GM12878 (cell line): ENCODE data around the gene CRYBG3. TPM values are rescaled to one million over a fixed set of nuclear protein-coding genes. Genes with fewer than 3 reads are reported as not detected.

Experiments used
- ATAC-seq: fragments of 200-7000 bp; cut with Tn5 transposase; 3 replicates; pipeline ENCODE4 v1.9.1; 2020; ENCODE audit warnings: mild to moderate bottlenecking, moderate library complexity
- BruUV-seq: library from RNA; stranded (reverse); fragments of 400-500 nt; replicated peaks from 2 replicates; lab custom pipeline; 2021; lab: Mats Ljungman, UMichigan
- CTCF ChIA-PET: fragments of 300-600 bp; sonication (Branson Sonifier 250); formaldehyde crosslinking; extraction: SDS; loops from one replicate; lab custom pipeline; 2021; ENCODE audit warnings: inconsistent platforms; lab: Yijun Ruan, JAX
- POLR2A ChIA-PET: fragments of 350-600 bp; formaldehyde crosslinking; extraction: SDS; loops from one replicate; lab custom pipeline; 2021; ENCODE audit warnings: inconsistent platforms; lab: Charles Lee
- RAD21 ChIA-PET: fragments of 300-600 bp; sonication (Branson Sonifier 250); formaldehyde crosslinking; loops from one replicate; lab custom pipeline; 2023; ENCODE audit warnings: antibody characterized with exemption; ENCODE audit not compliant: unreplicated experiment; lab: Charles Lee
- SMC1A ChIA-PET: fragments of 300-600 bp; sonication (Branson Sonifier 250); formaldehyde crosslinking; loops from one replicate; lab custom pipeline; 2023; ENCODE audit not compliant: unreplicated experiment, uncharacterized antibody; lab: Charles Lee
- DNase-seq: peaks from one replicate; pipeline ENCODE4 v3.0.0-alpha.2; 2011; ENCODE audit warnings: low read depth, low spot score
- FAIRE-seq: peaks from 3 replicates; lab custom pipeline; 2011; peaks lifted over from hg19 to GRCh38; lab: Jason Lieb, UNC
- H2AFZ ChIP-seq: 2 replicates; pipeline ENCODE4 v1.6.0; 2011; ENCODE audit warnings: low read depth, low read length, control low read depth; ENCODE audit not compliant: control insufficient read depth
- H3K27ac ChIP-seq: 2 replicates; pipeline ENCODE4 v1.5.1; 2011; ENCODE audit warnings: control low read depth; ENCODE audit not compliant: control insufficient read depth, insufficient read depth
- H3K27me3 ChIP-seq, 2 experiments: replicated peaks in 1 of 2; 2 replicates each; pipeline versions ENCODE4 v1.6.0 to v1.6.1; 2011; ENCODE audit warnings: low read length in 1 of 2; ENCODE audit not compliant: control insufficient read depth in 2 of 2, insufficient read depth in 2 of 2
- H3K36me3 ChIP-seq, 2 experiments: 2 replicates each; pipeline ENCODE4 v1.5.1; 2011; ENCODE audit warnings: low read length in 1 of 2; ENCODE audit not compliant: control insufficient read depth in 2 of 2, insufficient read depth in 2 of 2
- H3K4me1 ChIP-seq: 2 replicates; pipeline ENCODE4 v1.6.1; 2011; ENCODE audit warnings: mild to moderate bottlenecking, low read length, moderate library complexity, mixed read lengths; ENCODE audit not compliant: control insufficient read depth, insufficient read depth
- H3K4me2 ChIP-seq: 2 replicates; pipeline ENCODE4 v1.6.0; 2011; ENCODE audit warnings: control low read depth; ENCODE audit not compliant: control insufficient read depth, insufficient read depth
- H3K4me3 ChIP-seq: fragments of 200-600 bp; sonication (generic); 2 replicates; pipeline ENCODE4 v1.5.1; 2016
- H3K79me2 ChIP-seq: 2 replicates; pipeline ENCODE4 v1.6.0; 2011; ENCODE audit warnings: low read length; ENCODE audit not compliant: control insufficient read depth, insufficient read depth
- H3K9ac ChIP-seq: 2 replicates; pipeline ENCODE4 v1.8.0; 2011; ENCODE audit warnings: low read length, control low read depth, mixed read lengths; ENCODE audit not compliant: control insufficient read depth, insufficient read depth
- H3K9me3 ChIP-seq: replicated peaks from 3 replicates; pipeline ENCODE4 v1.5.1; 2011; ENCODE audit warnings: mild to moderate bottlenecking, low read length; ENCODE audit not compliant: control insufficient read depth, insufficient read depth
- H4K20me1 ChIP-seq: 2 replicates; pipeline ENCODE4 v1.6.0; 2011; ENCODE audit not compliant: control insufficient read depth, insufficient read depth
- CHD1 ChIP-seq: IDR thresholded peaks from 2 replicates; pipeline ENCODE4 v1.6.1; 2012; ENCODE audit warnings: low read depth, low read length, improper control_type of control experiment
- RUNX3 ChIP-seq: IDR thresholded peaks from 2 replicates; pipeline ENCODE4 v1.6.1; 2012; ENCODE audit warnings: low read length, inconsistent platforms
- SPI1 ChIP-seq: IDR thresholded peaks from 2 replicates; pipeline ENCODE4 v1.6.1; 2011; ENCODE audit warnings: low read depth, mild to moderate bottlenecking, low read length, moderate library complexity, borderline replicate concordance; ENCODE audit not compliant: insufficient read depth
- WGBS: methylation state at CpG from one replicate; pipeline ENCODE4 v1.1.6; 2016; ENCODE audit warnings: low lambda C conversion rate; ENCODE audit not compliant: insufficient replicate concordance, insufficient coverage; ENCODE audit errors: missing lambda C conversion rate; 5-methylcytosine and 5-hydroxymethylcytosine counted together
- in situ Hi-C: fragments of 300-500 bp; cut with MboI; formaldehyde crosslinking; loops from 9 replicates; pipeline ENCODE4 v1.14.3; 2018; ENCODE audit warnings: mixed read lengths
- intact Hi-C: fragments of 100-400 bp; cut with micrococcal nuclease; formaldehyde crosslinking; loops from one replicate; pipeline ENCODE4 v1.14.2; 2022; ENCODE audit not compliant: unreplicated experiment
- polyA plus RNA-seq, 11 experiments: library from polyadenylated mRNA; depleted of rRNA in 4 of 11; unstranded in 6 of 11; stranded (reverse) in 5 of 11; fragments of >200 nt; fragmentation: Nextera tagmentation in 4 of 11; fragmentation: Illumina TruSeq in 1 of 11; extraction: Ambion mirVana in 4 of 11; extraction: Trizol in 1 of 11; gene quantifications; 1 replicate in 1 of 11; 2 replicates in 10 of 11; pipeline versions ENCODE4 v1.2.1 to v1.2.3, GENCODE V29; 2011 to 2016; ENCODE audit warnings: inconsistent platforms in 2 of 11, missing spikeins in 2 of 11, low read depth in 1 of 11
- total RNA-seq, 4 experiments: library from RNA; depleted of rRNA in 3 of 4; stranded (reverse); fragments of >200 nt in 3 of 4; fragmentation: Illumina TruSeq in 1 of 4; extraction: Trizol in 1 of 4; gene quantifications; 2 replicates each; pipeline versions ENCODE4 v1.2.1 to v1.2.3, GENCODE V29; 2013 to 2021
- TF ChIP-seq, protein P1 (sequence below): IDR thresholded peaks from 2 replicates; pipeline ENCODE4 v1.6.1; 2012; ENCODE audit warnings: low read depth, low read length, improper control_type of control experiment

Gene CRYBG3
- total and polyA plus RNA-seq, 10 of the 15 experiments (the other 5 are each of a cell fraction or from before 2014, with no cell fraction given): 0.11 to 5.4 (median 1.6) TPM

DNA sequence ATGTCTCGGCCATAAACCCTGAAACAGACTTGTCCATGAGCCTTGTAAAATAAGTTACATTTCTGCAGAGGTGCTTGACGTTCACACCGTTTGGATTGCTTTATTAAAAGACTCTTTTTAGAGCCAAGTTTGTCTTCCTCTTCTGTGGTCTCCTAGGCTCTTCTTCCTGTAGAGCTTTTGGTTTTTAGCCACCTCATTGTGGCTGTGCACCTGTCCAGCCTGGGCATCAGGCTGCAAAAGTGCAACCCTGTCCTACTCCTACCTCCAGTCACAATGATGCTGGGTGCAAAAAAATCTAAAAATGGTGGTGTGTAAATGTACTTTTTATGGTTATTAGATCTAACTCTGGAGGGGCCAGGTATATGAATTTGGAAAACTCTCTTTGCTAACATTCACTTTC, 153.2 kb downstream of the CRYBG3 start:
- ChIA-PET POLR2A (interaction anchor here (0.5 kb wide), 1 partner anchor 225 kb away, joined by 3 read pairs; no protein-coding TSS in a partner anchor), SMC1A (no interaction called here), CTCF (interaction anchor here (0.6 to 1.4 kb wide), 2 partner anchors 34 to 159 kb away, joined by 3 to 4 read pairs; no protein-coding TSS in a partner anchor), RAD21 (no interaction called here)
- no peaks in the 10 kb centered on the region for H3K9me3 ChIP-seq
- in situ Hi-C loops (no loop called here), intact Hi-C loops (loop anchor here (5.0 kb wide), 1 partner anchor 47 kb away; no protein-coding TSS in a partner anchor)
- 0 out of 2 replicates have a peak, but pooled peaks cover 3% of the 10 kb centered on the region for H3K4me1 ChIP-seq
- FAIRE-seq (no peak), DNase-seq (no peak), ATAC-seq (no peak)
- 37% methylated on average over 3 of the region's 3 CpGs for WGBS
- H4K20me1 ChIP-seq: no peaks in the 10 kb centered on the region
- H3K4me2 ChIP-seq: no peak overlapping the region
- TF ChIP-seq, protein P1, sequence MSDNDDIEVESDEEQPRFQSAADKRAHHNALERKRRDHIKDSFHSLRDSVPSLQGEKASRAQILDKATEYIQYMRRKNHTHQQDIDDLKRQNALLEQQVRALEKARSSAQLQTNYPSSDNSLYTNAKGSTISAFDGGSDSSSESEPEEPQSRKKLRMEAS: no peak
- TF ChIP-seq SPI1: 0 out of 2 replicates have a peak, but pooled peaks have one; percentile 14
- TF ChIP-seq RUNX3: peak; percentile 20; the same call in 1 of the 2 replicates
- no peak overlapping the region for H3K4me3 ChIP-seq
- no peak overlapping the region for H3K27ac ChIP-seq
- BruUV-seq: no TSS peak
- H3K79me2 ChIP-seq: peaks cover 23% of the 10 kb centered on the region
- H3K36me3 ChIP-seq: no peaks in the 10 kb centered on the region
- H3K9ac ChIP-seq: no peak overlapping the region
- H2AFZ ChIP-seq: peak overlapping the region; percentile 24
- no peaks in the 10 kb centered on the region for H3K27me3 ChIP-seq

DNA sequence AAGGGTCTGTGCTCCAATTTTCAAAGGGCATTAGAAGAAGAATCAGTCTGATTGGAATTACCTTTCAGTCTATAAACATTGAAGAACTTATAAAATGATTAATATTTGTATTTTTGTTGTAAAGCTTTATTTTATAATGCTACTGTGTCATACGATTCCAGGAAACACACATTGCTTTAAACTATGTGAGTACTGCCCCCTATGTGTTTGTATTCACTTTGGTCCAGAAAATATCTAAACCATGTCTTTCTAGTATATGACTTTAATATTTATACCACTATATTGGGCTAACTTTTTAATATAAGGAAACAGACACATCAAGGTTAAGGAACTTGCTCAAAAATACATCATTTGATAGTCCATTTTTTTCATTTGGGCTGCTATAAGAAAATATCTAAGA, 153.7 kb downstream of the CRYBG3 start:
- ChIA-PET CTCF (interaction anchor here (0.6 to 1.4 kb wide), 2 partner anchors 34 to 143 kb away, joined by 3 to 4 read pairs; no protein-coding TSS in a partner anchor), SMC1A (interaction anchor here (0.6 kb wide), 1 partner anchor 1641 kb away, joined by 3 read pairs; no protein-coding TSS in a partner anchor), RAD21 (no interaction called here)
- no peaks in the 10 kb centered on the region for H3K36me3 ChIP-seq
- H3K9ac ChIP-seq: no peak overlapping the region
- H3K9me3 ChIP-seq: no peaks in the 10 kb centered on the region
- H3K27me3 ChIP-seq: no peaks in the 10 kb centered on the region
- WGBS: 57% methylated on average over 1 of the region's 1 CpG
- peaks cover 18% of the 10 kb centered on the region for H3K79me2 ChIP-seq
- no peak overlapping the region for H3K27ac ChIP-seq
- no peaks in the 10 kb centered on the region for H4K20me1 ChIP-seq
- no TSS peak for BruUV-seq
- H2AFZ ChIP-seq: no peak overlapping the region
- ATAC-seq (no peak), DNase-seq (no peak)
- TF ChIP-seq CHD1: no peak
- TF ChIP-seq, all 136 proteins: peak for 0
- intact Hi-C loops (no loop called here), in situ Hi-C loops (no loop called here)
- no peak for FAIRE-seq
- H3K4me1 ChIP-seq: 0 out of 2 replicates have a peak, but pooled peaks cover 3% of the 10 kb centered on the region
- H3K4me3 ChIP-seq: no peak overlapping the region
- POLR2A ChIA-PET: interaction anchor here (0.5 kb wide), 1 partner anchor 225 kb away, joined by 3 read pairs; no protein-coding TSS in a partner anchor
- H3K4me2 ChIP-seq: no peak overlapping the region
